Measurements from ENCODE around the gene RHOV. TPM values are rescaled to one million over a fixed set of nuclear protein-coding genes. Genes with fewer than 3 reads are reported as not detected.

Gene RHOV
- total RNA-seq, result not detected in 2 replicates

GRCh38 chr15:40873694-40874561 lies at the start of gene RHOV:
RHOV (minus strand) TSS chr15:40874234; CDS start chr15:40874139, 95 bp downstream.

GRCh38 chr15:40893733-40894680 lies 20.0 kb upstream of the RHOV start, which contains the start of gene VPS18:
VPS18 (plus strand) TSS chr15:40894450; CDS start chr15:40894769, 319 bp downstream.

GRCh38 chr15:40843885-40844695 lies 29.9 kb downstream of the RHOV start, which contains the start of gene SPINT1:
SPINT1 (plus strand) TSS chr15:40844048; CDS start chr15:40844555, 507 bp downstream.

GRCh38 chr15:40828447-40829036 lies 45.5 kb downstream of the RHOV start, which contains the start of gene PPP1R14D:
PPP1R14D (minus strand) TSS chr15:40828708; CDS start chr15:40828641, 67 bp downstream.

Other genes with a start within 250 kb of the RHOV start
- 12.9 and 14.1 TPM in 2 replicates for gene RAD51, start 179.1 kb downstream of the RHOV start, total RNA-seq
- gene RMDN3, start 119.0 kb downstream of the RHOV start, total RNA-seq, result 11.4 and 16.8 TPM in 2 replicates
- 4.2 and 4.8 TPM in 2 replicates for gene GCHFR, start 110.2 kb downstream of the RHOV start, total RNA-seq
- not detected in 2 replicates for gene C15orf62, start 104.3 kb downstream of the RHOV start, total RNA-seq
- gene ZFYVE19, start 67.1 kb downstream of the RHOV start, total RNA-seq, result 20.1 and 32.3 TPM in 2 replicates
- gene DNAJC17, start 66.8 kb downstream of the RHOV start, total RNA-seq, result 33.9 and 60.5 TPM in 2 replicates
- not detected in 2 replicates for gene PPP1R14D, start 45.5 kb downstream of the RHOV start, total RNA-seq
- gene SPINT1, start 30.2 kb downstream of the RHOV start, total RNA-seq, result 2.5 and 4.3 TPM in 2 replicates
- gene VPS18, start 20.2 kb upstream of the RHOV start, total RNA-seq, result 24.0 and 26.6 TPM in 2 replicates
- under 0.01 and 0.15 TPM in 2 replicates for gene DLL4, start 55.1 kb upstream of the RHOV start, total RNA-seq
- gene CHAC1, start 79.2 kb upstream of the RHOV start, total RNA-seq, result 73.6 and 79.5 TPM in 2 replicates
- gene INO80, start 242.0 kb upstream of the RHOV start, total RNA-seq, result 13.4 and 17.8 TPM in 2 replicates

Data from bronchus fibroblast of lung (primary cell).